Left lung (tissue), 10 donors: ENCODE results near the gene C1QTNF1. TPM values are rescaled to one million over a fixed set of nuclear protein-coding genes. Genes with fewer than 3 reads are reported as not detected.

Source experiments
- ATAC-seq: fragments of 200-7000 bp; cut with Tn5 transposase; one replicate; pipeline ENCODE4 v1.9.1; 2020; ENCODE audit warnings: moderate library complexity
- DNase-seq, 4 donors: peaks; one replicate each; pipeline ENCODE4 v3.0.0-alpha.2; 2013 to 2020
- H3K27ac ChIP-seq, 2 donors: fragments of 200-600 bp; sonication (generic) in 1 of 2; one replicate each; pipeline versions ENCODE4 v1.5.0 to v1.8.0; 2020 to 2021
- H3K27me3 ChIP-seq, 2 donors: fragments of 200-600 bp; sonication (generic) in 1 of 2; one replicate each; pipeline versions ENCODE4 v1.5.0 to v1.8.0; 2020 to 2021
- H3K36me3 ChIP-seq, 2 donors: fragments of 200-600 bp; sonication (generic) in 1 of 2; one replicate each; pipeline versions ENCODE4 v1.5.0 to v1.8.0; 2020 to 2021
- H3K4me1 ChIP-seq, 2 donors: fragments of 200-600 bp; one replicate each; pipeline ENCODE4 v1.8.0; 2021
- H3K4me3 ChIP-seq, 2 donors: fragments of 200-600 bp; sonication (generic) in 1 of 2; one replicate each; pipeline versions ENCODE4 v1.5.0 to v1.8.0; 2020 to 2021; ENCODE audit warnings: mild to moderate bottlenecking in 1 of 2
- H3K9me3 ChIP-seq, 2 donors: fragments of 200-600 bp; sonication (generic) in 1 of 2; one replicate each; pipeline versions ENCODE4 v1.5.0 to v1.8.0; 2020 to 2021
- intact Hi-C, 2 donors: fragments of 100-400 bp; cut with DNase I; formaldehyde crosslinking; loops; one replicate each; pipeline versions ENCODE4 v1.11.2 to v1.14.2; 2022
- polyA plus RNA-seq, 6 donors: library from polyadenylated mRNA; unstranded; fragments of 120-200 nt; gene quantifications; one replicate each; pipeline ENCODE4 v1.2.1, GENCODE V29; 2013; ENCODE audit not compliant: insufficient read length in 6 of 6
- total RNA-seq, 2 donors: library from RNA; stranded (reverse); fragmentation: NEBNext Ultra II Directional; extraction: Animal tissue kit (Norgen Biotek cat#: 25700); gene quantifications; one replicate each; pipeline ENCODE4 v1.2.1, GENCODE V29; 2021
- TF ChIP-seq, protein P1 (sequence below), 2 donors: fragments of 200-600 bp; sonication (generic) in 1 of 2; IDR thresholded peaks; one replicate each; pipeline versions ENCODE4 v1.5.0 to v1.8.0; 2021; ENCODE audit warnings: antibody characterized with exemption in 2 of 2
- donor health status: DM: no; HTN: yes; CAD: no.
- donor health status: DM: no; HTN: no; CAD: no.

The C1QTNF1 gene
- total and polyA plus RNA-seq, 8 donors: 1.4 to 31.4 (median 2.2) TPM

DNA sequence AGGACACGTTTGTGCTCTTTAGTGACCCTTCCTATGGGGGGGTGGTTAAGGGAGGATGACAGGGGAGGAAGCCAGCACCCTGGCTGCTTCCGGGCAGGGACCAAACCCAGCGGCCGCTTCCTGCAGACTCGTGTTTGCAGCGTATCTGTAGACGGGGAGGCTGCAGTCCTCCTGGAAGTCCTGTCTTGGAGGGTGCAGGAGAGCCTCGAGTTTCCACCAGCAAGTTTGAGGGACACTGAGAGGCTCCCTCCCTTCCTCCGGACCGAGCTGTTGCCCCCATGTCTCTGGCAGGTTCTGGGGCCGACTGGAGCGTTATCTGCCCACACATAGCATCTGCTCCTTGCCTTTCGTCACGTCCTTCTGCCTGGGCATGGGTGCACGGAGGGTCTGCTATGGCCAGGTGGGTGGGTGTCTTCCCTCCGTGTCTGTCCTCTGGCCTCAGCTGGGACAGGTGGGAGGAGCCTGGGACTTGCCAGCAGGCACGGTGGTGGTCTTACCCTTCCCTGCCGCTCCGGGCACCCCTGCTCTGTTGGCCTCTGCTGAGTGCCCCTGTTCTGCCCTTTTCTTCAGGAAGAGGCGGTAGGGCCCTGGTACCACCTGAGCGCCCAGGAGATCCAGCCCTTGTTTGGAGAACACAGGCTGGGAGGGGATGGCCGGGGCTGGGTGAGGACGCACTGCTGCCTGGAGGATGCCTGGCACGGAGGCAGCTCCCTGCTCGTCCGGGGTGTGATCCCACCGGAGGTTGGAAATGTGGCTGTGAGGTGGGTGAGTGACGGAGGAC lies 59.4 kb downstream of the C1QTNF1 start:
- TF ChIP-seq, protein P1, sequence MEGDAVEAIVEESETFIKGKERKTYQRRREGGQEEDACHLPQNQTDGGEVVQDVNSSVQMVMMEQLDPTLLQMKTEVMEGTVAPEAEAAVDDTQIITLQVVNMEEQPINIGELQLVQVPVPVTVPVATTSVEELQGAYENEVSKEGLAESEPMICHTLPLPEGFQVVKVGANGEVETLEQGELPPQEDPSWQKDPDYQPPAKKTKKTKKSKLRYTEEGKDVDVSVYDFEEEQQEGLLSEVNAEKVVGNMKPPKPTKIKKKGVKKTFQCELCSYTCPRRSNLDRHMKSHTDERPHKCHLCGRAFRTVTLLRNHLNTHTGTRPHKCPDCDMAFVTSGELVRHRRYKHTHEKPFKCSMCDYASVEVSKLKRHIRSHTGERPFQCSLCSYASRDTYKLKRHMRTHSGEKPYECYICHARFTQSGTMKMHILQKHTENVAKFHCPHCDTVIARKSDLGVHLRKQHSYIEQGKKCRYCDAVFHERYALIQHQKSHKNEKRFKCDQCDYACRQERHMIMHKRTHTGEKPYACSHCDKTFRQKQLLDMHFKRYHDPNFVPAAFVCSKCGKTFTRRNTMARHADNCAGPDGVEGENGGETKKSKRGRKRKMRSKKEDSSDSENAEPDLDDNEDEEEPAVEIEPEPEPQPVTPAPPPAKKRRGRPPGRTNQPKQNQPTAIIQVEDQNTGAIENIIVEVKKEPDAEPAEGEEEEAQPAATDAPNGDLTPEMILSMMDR (IDR thresholded peaks at IDR 0.05): no peak
- H3K27me3 ChIP-seq: no peaks in the 10 kb centered on the region
- DNase-seq: peak in 1 of 4 donors; percentile 57
- H3K9me3 ChIP-seq: no peaks in the 10 kb centered on the region
- H3K27ac ChIP-seq: no peak overlapping the region
- no peak overlapping the region for H3K4me3 ChIP-seq
- intact Hi-C loops: no loop called here
- H3K4me1 ChIP-seq: peaks cover 0 to 5% of the 10 kb centered on the region in 2 donors
- peaks cover 0 to 91% of the 10 kb centered on the region in 2 donors for H3K36me3 ChIP-seq
- ATAC-seq: no peak

DNA sequence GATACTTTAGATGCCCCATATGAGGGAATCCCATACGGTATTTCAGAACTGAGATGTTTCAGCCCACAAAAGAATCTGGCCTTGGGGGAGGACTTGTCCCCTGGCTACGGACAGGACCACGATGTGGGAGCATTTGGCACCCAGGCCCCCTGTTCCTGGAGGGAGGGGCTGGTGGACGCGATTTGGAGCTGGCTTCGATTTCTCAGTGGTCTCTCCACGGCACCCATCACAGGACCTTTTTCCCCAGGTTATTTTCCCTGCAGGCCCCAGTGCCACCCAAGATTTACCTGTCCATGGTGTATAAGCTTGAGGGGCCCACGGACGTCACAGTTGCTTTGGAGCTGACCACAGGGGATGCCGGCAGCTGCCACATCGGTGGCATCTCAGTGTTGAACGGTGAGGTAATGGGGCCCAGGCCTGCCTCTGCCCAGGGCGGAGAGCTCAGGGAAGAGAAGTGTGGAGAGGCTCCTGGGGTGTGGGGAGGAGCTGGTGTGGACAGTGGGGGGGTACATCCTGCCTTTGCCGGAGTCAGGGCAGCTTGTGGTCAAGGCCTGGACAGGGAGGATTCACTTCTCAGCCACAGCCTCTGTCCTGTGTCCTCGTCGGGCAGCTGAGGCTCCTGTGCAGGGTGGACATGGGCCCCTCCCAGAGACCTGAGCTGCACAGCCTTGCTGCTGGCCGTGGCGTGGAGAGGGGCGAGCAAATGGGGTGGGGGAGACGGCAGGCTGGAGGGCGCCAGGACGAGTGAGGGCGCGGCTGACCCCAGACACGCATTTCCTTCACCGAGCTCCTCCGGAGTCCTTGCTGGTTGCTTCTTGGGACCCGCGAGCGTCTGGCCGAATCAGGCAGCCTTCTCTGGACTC lies 60.6 kb downstream of the C1QTNF1 start:
- H3K4me3 ChIP-seq: no peak overlapping the region
- ATAC-seq (no peak), DNase-seq (peak in 1 of 4 donors; percentile 61)
- intact Hi-C loops: loop anchor here in 1 of 2 donors (5.0 kb wide), 1 partner anchor 308 kb away; no protein-coding TSS in a partner anchor
- H3K4me1 ChIP-seq: peaks cover 0 to 5% of the 10 kb centered on the region in 2 donors
- H3K27me3 ChIP-seq: no peaks in the 10 kb centered on the region
- no peak overlapping the region for H3K27ac ChIP-seq
- peaks cover 0 to 80% of the 10 kb centered on the region in 2 donors for H3K36me3 ChIP-seq
- H3K9me3 ChIP-seq: no peaks in the 10 kb centered on the region
- TF ChIP-seq, protein P1 (IDR thresholded peaks at IDR 0.05): no peak

DNA sequence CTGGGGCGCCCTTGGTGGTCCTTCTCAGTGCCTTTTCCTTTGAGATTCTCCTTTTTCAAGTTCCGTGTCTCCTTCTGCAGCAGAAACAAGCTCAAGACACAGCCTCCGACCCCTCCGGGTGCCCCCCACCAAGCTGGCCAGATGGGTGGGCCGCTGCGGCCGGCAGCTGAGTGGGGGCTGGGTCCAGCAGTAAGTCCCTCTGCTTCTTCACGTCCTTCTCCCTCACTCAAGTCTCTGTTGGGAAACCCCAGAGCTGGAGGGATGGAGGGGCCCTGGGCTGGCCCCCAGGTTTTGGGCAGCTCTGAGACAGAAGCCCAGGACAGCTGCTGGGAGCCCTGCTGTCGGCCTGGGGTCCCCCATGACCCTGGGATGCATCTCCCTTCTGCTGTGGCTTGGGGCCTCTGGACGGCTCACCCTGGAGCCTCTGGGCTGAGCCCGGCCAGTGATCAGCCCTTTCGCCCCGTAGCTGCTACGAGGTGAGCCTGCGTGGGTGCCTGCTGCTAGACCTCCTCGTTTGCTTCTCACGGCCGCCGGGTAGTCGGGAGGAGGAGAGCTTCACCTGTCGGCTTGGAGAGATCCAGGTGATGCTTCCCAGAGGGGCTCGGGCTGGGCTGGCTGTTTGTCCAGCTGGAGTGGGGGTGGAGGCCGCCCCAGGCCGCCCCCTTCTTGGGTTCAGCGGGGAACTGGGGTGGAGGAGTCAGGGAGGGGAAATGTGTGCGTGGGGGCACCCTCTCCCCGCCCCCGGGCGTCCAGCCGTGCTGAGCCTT lies 61.4 kb downstream of the C1QTNF1 start:
- ATAC-seq: no peak
- TF ChIP-seq, protein P1 (IDR thresholded peaks at IDR 0.05): no peak
- peaks cover 0 to 5% of the 10 kb centered on the region in 2 donors for H3K4me1 ChIP-seq
- no peak overlapping the region for H3K27ac ChIP-seq
- peak in 1 of 4 donors; percentile 72 for DNase-seq
- no peak overlapping the region for H3K4me3 ChIP-seq
- intact Hi-C loops: loop anchor here in 1 of 2 donors (5.0 kb wide), 1 partner anchor 307 kb away; no protein-coding TSS in a partner anchor
- peaks cover 0 to 71% of the 10 kb centered on the region in 2 donors for H3K36me3 ChIP-seq
- H3K27me3 ChIP-seq: peaks cover 0 to 4% of the 10 kb centered on the region in 2 donors
- H3K9me3 ChIP-seq: no peaks in the 10 kb centered on the region

DNA sequence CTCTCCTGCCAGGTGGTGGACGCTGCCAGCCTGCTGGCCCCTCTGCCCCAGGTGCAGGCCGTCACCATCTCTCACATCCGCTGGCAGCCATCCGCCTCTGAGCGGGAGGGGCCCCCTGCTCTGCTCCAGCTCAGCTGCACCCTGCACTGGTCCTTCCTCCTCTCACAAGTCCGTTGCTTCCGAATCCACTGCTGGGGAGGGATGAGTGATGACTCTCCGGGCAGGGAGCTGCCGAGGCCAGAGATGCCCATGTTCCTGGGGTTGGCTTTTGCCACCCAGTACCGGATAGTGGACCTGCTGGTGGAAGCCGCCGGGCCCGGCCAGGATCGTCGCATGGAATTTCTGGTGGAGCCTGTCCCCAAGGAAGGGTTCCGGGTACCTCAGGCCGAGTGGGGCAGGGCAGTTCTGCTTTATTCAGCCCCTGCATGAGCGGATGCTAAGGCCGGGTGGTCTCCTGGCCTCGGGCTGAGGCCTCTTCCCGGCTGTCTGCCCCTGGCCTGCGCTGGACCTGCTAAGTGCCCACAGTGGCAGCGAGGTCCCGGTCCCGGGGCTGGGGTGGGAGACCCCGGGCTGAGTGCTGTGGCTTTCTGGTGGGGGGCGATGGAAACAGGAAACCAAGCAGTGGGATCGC lies 62.1 kb downstream of the C1QTNF1 start:
- Histone ChIP-seq H3K36me3 (peaks cover 0 to 64% of the 10 kb centered on the region in 2 donors), H3K9me3 (no peaks in the 10 kb centered on the region), H3K27me3 (peaks cover 0 to 11% of the 10 kb centered on the region in 2 donors), H3K4me3 (no peak overlapping the region), H3K27ac (no peak overlapping the region), H3K4me1 (peaks cover 0 to 5% of the 10 kb centered on the region in 2 donors)
- DNase-seq (peak in 1 of 4 donors; percentile 78), ATAC-seq (no peak)
- intact Hi-C loops: loop anchor here in 1 of 2 donors (5.0 kb wide), 1 partner anchor 306 kb away; no protein-coding TSS in a partner anchor
- TF ChIP-seq, protein P1 (IDR thresholded peaks at IDR 0.05): no peak
